GM19239 (cell line): Measurements from ENCODE around the gene TMEM35B.
"Not testable (repeated sequence)": the region's sequence is repeated elsewhere in the genome, so short reads cannot be mapped to it uniquely, and the experiment has no call there.

ENCODE experiments used
- DNase-seq: peaks from one replicate; pipeline ENCODE4 v3.0.0; 2011; ENCODE audit warnings: low spot score; ENCODE audit not compliant: insufficient read length
- FAIRE-seq: peaks from 2 replicates; lab custom pipeline; 2011; peaks lifted over from hg19 to GRCh38; lab: Jason Lieb, UNC

Gene TMEM35B

GRCh38 chr1:34976384-34977209 is 8.6 kb downstream of the TMEM35B start:
- no peak for FAIRE-seq
- DNase-seq = no peak

- FAIRE-seq (no peak), DNase-seq (no peak)
These were observed 9.4 kb downstream of the TMEM35B start for GRCh38 chr1:34975771-34976170.

- DNase-seq (no peak), FAIRE-seq (no peak)
These were observed 9.8 kb downstream of the TMEM35B start for GRCh38 chr1:34975338-34975737.

- no peak for DNase-seq
- FAIRE-seq = no peak
These were observed 10.5 kb downstream of the TMEM35B start for GRCh38 chr1:34974626-34975025.

- FAIRE-seq (no peak), DNase-seq (no peak)
These were observed 11.8 kb downstream of the TMEM35B start for GRCh38 chr1:34973326-34973725.

- FAIRE-seq (no peak), DNase-seq (no peak)
These were observed 14.3 kb downstream of the TMEM35B start for GRCh38 chr1:34970829-34971228.

- DNase-seq (no peak), FAIRE-seq (no peak)
These were observed 14.9 kb downstream of the TMEM35B start for GRCh38 chr1:34970220-34970735.

- not testable (repeated sequence) for FAIRE-seq, DNase-seq
These were observed 16.9 kb downstream of the TMEM35B start for GRCh38 chr1:34968297-34968696.

- DNase-seq, FAIRE-seq: not testable (repeated sequence)
These were observed 17.5 kb downstream of the TMEM35B start for GRCh38 chr1:34967672-34968071.

- FAIRE-seq = no peak
- no peak for DNase-seq
These were observed 19.6 kb downstream of the TMEM35B start for GRCh38 chr1:34965597-34965996.

GRCh38 chr1:34950428-34950827 is 34.7 kb downstream of the TMEM35B start:
- DNase-seq (no peak), FAIRE-seq (no peak)

- FAIRE-seq, DNase-seq: not testable (repeated sequence)
These were observed 36.4 kb downstream of the TMEM35B start for GRCh38 chr1:34948739-34949138.

- not testable (repeated sequence) for DNase-seq, FAIRE-seq
These were observed 37.4 kb downstream of the TMEM35B start for GRCh38 chr1:34947641-34948314.

GRCh38 chr1:34946211-34946610 is 38.9 kb downstream of the TMEM35B start:
- DNase-seq (no peak), FAIRE-seq (no peak)

GRCh38 chr1:34941798-34942197 is 43.3 kb downstream of the TMEM35B start:
- not testable (repeated sequence) for DNase-seq, FAIRE-seq
